ENCODE measurements around the gene AFG1L. TPM values are rescaled to one million over a fixed set of nuclear protein-coding genes. Genes with fewer than 3 reads are reported as not detected.

AFG1L gene
- total and polyA plus RNA-seq, 2 experiments from 2014 or later = 4.1 to 8.7 TPM

DNA sequence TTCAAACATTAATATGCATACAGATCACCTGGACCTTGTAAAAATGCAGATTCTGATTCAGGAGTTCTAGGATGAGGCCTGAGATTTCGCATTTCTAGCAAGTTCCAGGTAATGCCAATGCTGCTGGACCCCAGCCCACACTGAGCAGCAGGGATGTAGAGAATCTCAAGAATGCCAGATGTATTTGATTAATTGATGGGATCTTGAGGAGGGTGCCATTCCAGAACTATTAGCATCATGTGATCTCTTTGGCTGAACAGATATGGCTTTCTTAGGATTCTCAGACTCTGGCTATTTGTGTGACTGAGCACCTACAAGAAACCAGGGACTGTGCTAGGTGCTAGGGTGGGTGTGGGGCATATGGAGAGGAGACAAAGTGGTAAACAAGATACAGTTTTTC lies 17.6 kb upstream of the AFG1L start:
- Histone ChIP-seq H3F3A (replicated peaks; ENCODE audit: low read depth) (no peaks in the 10 kb centered on the region), H2AFZ (no peak overlapping the region), H3K27me3 (ENCODE audit: insufficient read depth) (no peaks in the 10 kb centered on the region), H3K9me2 (ENCODE audit: insufficient read depth) (no peaks in the 10 kb centered on the region), H3K4me3 (no peak overlapping the region), H4K20me1 (replicated peaks; ENCODE audit: insufficient read depth) (no peaks in the 10 kb centered on the region), H3K36me3 (ENCODE audit: insufficient read depth) (no peaks in the 10 kb centered on the region), H3K4me1 (ENCODE audit: insufficient read depth) (peaks cover 17% of the 10 kb centered on the region), H3K79me2 (replicated peaks; ENCODE audit: insufficient read depth) (no peaks in the 10 kb centered on the region), H3K27ac (ENCODE audit: low read depth) (no peak overlapping the region), H3K4me2 (no peak overlapping the region)
- DNase-seq (ENCODE audit: low spot score) (no peak), ATAC-seq (no peak)
- H3K4me3 Mint-ChIP-seq = no peak overlapping the region
- H3K36me3 Mint-ChIP-seq (ENCODE audit: low read depth) = no peaks in the 10 kb centered on the region
- H3K27ac Mint-ChIP-seq = no peak overlapping the region
- peaks cover 12% of the 10 kb centered on the region; the same call in 2 of the 3 replicates for H3K4me1 Mint-ChIP-seq
- H3K9me3 Mint-ChIP-seq = no peaks in the 10 kb centered on the region
- TF ChIP-seq ZNF331 (CRISPR knock-in tag; IDR thresholded peaks at IDR 0.05; ENCODE audit: low read depth) (no peak), CTCF (conservative IDR thresholded peaks at IDR 0.05; ENCODE audit: low read depth in 2 of 2) (no peak), STAT1 (IDR thresholded peaks at IDR 0.05; ENCODE audit: unreplicated experiment) (no peak), REST (IDR thresholded peaks at IDR 0.05; ENCODE audit: unreplicated experiment) (no peak), EZH2 (IDR thresholded peaks at IDR 0.05; ENCODE audit: low read depth, unreplicated experiment) (no peak), NANOG (IDR thresholded peaks at IDR 0.05; ENCODE audit: borderline replicate concordance) (no peak), POLR2AphosphoS5 (IDR thresholded peaks at IDR 0.05; ENCODE audit: low read depth) (no peak), CREB1 (CRISPR knock-in tag; IDR thresholded peaks at IDR 0.05; ENCODE audit: low read depth) (no peak), ZNF114 (CRISPR knock-in tag; IDR thresholded peaks at IDR 0.05) (no peak), EZH2phosphoT487 (IDR thresholded peaks at IDR 0.05; ENCODE audit: unreplicated experiment) (no peak), JUNB (IDR thresholded peaks at IDR 0.05; ENCODE audit: unreplicated experiment) (no peak)
- TF ChIP-seq, protein P1, sequence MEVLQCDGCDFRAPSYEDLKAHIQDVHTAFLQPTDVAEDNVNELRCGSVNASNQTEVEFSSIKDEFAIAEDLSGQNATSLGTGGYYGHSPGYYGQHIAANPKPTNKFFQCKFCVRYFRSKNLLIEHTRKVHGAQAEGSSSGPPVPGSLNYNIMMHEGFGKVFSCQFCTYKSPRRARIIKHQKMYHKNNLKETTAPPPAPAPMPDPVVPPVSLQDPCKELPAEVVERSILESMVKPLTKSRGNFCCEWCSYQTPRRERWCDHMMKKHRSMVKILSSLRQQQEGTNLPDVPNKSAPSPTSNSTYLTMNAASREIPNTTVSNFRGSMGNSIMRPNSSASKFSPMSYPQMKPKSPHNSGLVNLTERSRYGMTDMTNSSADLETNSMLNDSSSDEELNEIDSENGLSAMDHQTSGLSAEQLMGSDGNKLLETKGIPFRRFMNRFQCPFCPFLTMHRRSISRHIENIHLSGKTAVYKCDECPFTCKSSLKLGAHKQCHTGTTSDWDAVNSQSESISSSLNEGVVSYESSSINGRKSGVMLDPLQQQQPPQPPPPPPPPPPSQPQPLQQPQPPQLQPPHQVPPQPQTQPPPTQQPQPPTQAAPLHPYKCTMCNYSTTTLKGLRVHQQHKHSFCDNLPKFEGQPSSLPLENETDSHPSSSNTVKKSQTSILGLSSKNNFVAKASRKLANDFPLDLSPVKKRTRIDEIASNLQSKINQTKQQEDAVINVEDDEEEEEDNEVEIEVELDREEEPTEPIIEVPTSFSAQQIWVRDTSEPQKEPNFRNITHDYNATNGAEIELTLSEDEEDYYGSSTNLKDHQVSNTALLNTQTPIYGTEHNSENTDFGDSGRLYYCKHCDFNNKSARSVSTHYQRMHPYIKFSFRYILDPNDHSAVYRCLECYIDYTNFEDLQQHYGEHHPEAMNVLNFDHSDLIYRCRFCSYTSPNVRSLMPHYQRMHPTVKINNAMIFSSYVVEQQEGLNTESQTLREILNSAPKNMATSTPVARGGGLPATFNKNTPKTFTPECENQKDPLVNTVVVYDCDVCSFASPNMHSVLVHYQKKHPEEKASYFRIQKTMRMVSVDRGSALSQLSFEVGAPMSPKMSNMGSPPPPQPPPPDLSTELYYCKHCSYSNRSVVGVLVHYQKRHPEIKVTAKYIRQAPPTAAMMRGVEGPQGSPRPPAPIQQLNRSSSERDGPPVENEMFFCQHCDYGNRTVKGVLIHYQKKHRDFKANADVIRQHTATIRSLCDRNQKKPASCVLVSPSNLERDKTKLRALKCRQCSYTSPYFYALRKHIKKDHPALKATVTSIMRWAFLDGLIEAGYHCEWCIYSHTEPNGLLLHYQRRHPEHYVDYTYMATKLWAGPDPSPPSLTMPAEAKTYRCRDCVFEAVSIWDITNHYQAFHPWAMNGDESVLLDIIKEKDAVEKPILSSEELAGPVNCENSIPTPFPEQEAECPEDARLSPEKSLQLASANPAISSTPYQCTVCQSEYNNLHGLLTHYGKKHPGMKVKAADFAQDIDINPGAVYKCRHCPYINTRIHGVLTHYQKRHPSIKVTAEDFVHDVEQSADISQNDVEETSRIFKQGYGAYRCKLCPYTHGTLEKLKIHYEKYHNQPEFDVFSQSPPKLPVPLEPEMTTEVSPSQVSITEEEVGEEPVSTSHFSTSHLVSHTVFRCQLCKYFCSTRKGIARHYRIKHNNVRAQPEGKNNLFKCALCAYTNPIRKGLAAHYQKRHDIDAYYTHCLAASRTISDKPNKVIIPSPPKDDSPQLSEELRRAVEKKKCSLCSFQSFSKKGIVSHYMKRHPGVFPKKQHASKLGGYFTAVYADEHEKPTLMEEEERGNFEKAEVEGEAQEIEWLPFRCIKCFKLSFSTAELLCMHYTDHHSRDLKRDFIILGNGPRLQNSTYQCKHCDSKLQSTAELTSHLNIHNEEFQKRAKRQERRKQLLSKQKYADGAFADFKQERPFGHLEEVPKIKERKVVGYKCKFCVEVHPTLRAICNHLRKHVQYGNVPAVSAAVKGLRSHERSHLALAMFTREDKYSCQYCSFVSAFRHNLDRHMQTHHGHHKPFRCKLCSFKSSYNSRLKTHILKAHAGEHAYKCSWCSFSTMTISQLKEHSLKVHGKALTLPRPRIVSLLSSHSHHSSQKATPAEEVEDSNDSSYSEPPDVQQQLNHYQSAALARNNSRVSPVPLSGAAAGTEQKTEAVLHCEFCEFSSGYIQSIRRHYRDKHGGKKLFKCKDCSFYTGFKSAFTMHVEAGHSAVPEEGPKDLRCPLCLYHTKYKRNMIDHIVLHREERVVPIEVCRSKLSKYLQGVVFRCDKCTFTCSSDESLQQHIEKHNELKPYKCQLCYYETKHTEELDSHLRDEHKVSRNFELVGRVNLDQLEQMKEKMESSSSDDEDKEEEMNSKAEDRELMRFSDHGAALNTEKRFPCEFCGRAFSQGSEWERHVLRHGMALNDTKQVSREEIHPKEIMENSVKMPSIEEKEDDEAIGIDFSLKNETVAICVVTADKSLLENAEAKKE (CRISPR knock-in tag; IDR thresholded peaks at IDR 0.05) = no peak
- TF ChIP-seq, protein P2, sequence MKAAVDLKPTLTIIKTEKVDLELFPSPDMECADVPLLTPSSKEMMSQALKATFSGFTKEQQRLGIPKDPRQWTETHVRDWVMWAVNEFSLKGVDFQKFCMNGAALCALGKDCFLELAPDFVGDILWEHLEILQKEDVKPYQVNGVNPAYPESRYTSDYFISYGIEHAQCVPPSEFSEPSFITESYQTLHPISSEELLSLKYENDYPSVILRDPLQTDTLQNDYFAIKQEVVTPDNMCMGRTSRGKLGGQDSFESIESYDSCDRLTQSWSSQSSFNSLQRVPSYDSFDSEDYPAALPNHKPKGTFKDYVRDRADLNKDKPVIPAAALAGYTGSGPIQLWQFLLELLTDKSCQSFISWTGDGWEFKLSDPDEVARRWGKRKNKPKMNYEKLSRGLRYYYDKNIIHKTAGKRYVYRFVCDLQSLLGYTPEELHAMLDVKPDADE (IDR thresholded peaks at IDR 0.05) = no peak
- no peaks in the 10 kb centered on the region for H3K27me3 Mint-ChIP-seq (ENCODE audit: insufficient read depth, low read depth, poor library complexity)

All from GM23338 (cell line).